GM19240 (cell line): Measurements from ENCODE around the gene USP37.
"Not testable (repeated sequence)": the region's sequence is repeated elsewhere in the genome, so short reads cannot be mapped to it uniquely, and the experiment has no call there.

Experiments
- DNase-seq: peaks from one replicate; pipeline ENCODE4 v3.0.0; 2011; ENCODE audit warnings: low spot score; ENCODE audit not compliant: insufficient read length

The USP37 gene

DNA sequence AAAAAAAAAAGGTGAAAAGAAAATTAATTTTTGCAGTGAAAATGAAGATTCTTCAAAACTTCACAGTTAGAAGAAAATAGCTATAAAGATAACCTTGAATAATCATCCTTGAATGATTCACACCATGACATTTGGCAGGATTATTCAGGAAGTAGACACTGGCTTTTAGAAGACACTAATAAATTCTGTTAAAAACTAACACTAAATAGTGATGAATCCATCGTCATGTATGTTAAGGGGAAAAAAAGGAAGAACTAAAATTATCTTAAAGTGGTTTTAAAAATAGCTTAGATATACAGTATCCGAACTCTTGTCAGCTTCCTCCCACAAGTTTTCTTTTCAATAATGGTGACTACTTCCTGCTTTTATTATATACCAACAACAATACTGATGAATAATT, 10.2 kb downstream of the USP37 start:
- no peak for DNase-seq

DNA sequence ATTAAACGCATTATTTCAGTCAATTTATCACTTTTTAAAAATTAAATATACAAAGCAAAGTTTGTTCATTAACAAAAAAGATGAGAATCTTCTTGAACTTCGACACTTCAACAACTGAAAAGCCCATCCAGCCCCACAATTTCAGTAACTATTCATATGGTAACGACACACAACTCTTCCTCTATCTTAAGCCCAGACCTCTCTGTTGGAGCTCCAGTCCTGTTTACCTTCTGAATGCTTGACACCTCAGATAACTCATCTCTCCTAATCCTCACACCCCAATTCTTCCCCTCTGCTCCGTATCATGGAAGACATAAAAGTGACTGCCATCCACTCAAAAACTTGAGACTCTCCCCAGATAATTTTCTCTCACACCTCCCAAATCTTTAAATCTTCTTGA, 12.6 kb downstream of the USP37 start:
- no peak for DNase-seq

DNA sequence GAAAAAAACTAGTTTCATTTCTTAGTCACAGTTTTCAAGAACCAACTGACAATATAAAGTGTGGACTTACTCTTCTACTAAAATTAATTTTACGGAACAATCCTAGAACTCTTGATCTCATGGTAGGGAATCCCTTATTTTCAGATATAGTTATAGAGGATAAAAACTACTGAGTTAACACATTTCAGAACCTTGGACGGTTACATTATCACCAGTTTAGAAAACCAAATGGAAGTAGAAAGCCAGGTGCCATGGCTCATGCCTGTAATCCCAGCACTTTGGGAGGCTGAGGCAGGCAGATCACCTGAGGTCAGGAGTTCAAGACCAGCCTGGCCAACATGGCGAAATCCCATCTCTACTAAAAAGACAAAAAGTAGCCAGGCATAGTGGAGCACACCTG, 13.9 kb downstream of the USP37 start:
- DNase-seq: not testable (repeated sequence)

DNA sequence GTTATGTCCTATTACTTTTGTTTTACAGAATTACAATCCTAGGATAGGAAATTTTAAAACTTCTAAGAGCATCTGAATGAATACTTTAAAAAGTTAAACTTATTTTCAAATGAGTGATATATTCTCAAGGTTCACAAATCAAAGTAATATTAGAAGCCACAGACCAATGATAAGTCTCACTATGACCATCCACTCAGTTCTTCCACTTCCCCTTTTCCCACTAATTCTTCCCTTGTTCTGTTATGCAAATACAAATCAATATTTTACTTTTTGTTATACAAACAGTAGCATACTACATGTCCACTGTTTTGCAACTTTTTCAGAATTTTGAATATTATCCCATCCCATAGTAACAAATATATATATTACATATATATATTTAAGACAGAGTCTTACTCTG, 20.2 kb downstream of the USP37 start:
- DNase-seq: no peak

DNA sequence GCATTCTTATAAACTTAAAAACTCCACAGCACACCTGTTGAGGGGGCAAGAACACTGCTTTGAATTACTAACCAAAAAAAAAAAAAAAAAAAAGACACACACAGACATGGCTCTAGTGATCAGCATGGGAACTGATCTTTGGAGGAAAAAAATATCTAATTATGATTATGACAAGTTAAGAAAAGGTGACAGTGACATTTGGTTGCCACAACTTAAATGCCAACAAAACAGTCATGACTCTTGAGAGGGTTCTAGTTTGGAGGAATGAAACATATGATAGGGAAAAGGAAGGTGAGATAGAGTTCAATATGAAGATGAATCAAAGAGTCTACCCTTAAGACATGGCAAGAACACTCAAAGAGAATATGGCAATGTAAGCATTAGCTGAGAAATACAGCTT, 20.6 kb downstream of the USP37 start:
- DNase-seq: no peak

DNA sequence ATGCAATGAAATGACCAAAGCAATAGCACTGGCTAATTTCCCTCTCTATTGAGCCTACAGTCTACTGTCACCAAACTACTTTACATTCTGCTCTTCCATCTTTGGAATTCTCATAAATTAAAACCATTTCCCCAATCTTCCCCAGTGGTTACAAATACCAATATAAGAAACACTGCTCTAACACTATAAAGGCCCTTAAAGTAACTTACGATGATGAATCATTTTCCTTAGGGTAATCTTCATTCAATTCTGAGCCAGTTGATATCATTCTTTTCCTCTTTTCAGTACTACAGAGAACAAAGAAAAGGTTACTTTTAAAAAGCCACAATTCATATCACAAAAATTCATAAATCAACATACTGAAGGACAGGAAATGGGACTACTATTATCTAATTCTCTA, 22.1 kb downstream of the USP37 start:
- no peak for DNase-seq

DNA sequence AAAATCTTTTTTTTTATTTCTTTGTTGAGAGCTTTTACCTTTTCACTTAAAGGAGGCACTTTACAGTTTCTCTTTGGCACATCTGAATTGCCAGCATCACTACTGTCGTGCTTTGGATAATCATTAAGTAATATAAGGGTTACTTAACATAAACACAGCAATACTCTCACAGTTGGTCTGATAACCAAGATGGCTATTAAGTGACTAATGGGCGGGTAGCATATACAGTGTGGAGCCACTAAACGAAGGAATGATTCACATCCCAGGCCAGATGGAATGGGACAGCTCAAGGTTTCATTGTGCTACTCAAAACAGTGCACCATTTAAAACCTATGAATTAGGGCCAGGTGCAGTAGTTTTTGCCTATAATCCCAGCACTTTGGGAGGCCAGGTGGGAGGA, 28.1 kb downstream of the USP37 start:
- no peak for DNase-seq

DNA sequence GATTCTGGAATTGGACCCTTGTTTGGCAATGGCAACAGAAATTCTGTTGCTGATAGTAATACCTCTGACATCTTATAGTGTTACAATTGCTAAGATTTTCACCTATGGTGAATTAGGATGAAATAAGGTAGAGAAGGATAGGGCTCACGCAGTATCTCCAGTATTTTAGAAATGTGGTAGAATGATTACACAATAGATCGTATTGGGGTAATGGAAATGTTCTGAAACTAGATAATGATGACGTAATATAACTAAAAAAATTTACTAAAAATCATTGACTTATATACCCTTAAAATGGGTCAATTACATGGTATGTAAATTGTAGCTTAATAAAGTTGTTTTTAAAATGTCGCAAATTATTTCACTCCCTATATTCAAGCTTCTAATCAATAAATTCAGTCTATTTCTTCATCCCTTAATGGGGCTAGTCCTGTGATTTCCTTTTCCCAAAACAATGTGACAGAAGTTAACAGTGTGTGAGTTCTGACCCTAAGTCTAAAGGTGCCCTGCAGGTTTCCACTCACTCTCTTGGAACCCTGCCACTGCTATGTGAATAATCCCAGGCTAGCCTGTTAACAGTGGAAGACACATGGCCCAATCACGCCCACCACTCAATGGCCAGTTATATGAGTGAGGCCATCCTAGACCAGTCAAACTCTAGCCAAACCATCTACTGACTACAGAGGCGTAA, 31.2 kb downstream of the USP37 start:
- DNase-seq: no peak

DNA sequence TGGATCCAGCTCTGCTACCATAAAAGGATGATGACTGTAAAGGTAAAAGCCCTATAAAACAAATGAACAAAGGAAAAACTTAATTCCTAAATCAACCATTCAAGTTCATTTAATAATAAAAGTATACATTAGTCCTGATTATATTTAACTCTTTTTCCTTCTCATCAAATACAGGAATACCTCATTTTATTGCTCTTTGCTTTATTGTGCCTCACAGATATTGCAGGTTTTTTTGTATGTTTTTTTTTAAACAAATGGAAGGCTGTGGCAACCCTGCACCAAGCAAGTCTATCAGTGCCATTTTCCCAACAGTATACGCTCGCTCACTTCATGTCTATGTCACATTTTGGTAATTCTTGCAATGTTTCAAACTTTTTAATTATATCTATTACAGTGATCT, 38.2 kb downstream of the USP37 start:
- no peak for DNase-seq

DNA sequence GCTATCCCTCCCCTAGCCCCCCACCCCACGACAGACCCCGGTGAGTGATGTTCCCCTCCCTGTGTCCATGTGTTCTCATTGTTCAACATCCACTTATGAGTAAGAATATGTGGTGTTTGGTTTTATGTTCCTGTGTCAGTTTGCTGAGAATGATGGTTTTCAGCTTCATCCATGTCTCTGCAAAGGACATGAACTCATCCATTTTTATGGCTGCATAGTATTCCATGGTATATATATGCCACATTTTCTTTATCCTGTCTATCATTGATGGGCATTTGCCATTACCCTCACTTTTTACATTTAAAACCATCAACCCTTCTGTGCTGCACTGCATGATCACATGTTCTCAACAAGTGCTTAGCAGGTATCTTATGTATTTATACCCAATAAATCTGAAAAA, 39.7 kb downstream of the USP37 start:
- DNase-seq: not testable (repeated sequence)

DNA sequence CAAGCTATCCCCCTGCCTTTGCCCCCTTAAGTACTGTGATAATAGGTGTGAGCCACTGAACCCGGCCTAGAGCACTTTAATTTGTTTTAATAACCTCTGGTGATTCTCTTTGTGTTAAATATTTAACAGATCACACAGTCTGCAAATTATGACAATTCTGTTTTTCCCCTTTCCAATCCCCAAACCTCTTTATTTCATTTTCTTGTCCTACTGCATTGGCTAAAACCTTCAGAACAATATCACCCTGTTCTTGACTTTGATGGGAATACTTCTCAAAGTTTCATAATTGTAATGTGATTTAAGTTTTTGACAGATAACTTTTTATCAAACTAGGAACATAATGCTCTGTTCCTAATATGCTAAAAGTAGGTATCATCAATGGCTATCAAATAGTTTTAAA, 44.5 kb downstream of the USP37 start:
- no peak for DNase-seq

DNA sequence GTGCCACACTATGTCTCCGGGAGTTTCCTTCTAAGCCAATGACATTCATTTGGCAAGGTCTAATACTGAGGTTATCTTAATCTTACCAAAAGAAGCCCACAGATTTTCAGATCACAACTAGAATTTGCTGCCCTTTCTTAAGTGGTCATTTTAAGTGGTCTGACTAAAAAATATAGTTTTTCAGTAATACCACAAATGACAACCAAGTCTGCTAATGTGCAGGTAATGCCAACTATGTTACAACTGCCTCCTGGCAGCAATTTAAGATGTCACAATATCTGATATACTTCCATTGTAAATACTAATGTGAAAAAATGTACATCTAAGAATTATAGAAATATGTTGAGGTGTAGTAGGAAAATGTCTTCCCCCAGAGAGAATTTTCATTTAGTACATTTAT, 49.3 kb downstream of the USP37 start:
- no peak for DNase-seq

DNA sequence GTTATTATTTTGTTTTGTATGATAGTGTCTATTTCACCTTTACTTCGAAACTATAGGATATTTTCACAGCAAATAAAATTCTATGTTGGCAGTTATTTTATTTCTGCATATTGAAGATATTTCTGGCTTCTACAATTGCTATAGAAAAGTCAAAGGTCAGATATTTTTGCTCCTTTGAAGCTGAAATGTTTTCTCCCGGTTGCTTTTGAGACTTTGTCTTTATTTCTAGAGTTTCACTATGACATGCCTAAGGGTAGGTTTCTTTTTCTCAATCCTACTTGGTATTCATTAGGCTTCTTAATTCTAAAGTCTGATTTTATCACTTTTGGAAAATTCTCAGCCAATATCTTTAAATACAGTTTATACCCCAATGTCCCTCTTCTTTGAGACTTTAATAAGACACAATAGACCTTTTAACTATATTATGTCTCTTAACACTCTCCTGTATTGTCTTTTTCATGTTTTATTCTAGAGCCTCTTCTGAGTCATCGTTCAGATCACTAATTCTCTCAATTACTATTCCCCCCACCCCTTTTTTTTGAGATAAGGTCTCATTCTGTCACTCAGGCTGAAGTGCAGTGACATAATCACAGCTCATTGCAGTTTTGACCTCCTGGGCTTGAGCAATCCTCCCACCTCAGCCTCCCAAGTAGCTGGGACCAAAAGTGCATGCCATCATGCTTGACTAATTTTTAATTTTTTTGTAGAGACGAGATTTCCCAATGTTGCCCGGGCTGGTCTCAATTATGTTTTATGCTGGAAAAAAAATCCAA, 50.5 kb downstream of the USP37 start:
- no peak for DNase-seq

DNA sequence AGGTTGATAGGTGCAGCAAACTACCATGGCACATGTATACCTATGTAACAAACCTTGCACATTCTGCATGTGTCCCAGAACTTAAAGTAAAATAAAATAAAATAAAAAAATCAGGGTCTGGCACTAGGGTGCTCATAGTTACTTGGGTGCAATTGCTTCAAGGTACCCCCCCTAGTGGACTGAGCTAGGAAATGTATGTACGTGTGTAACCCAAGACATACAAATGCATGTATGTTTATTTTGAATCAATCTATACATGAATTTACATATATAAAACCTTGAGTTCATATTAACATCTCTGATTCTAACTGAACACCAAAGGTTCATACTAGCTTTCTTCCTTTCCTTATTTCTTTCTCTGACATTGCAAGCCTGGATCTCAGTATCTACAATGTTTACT, 51.5 kb downstream of the USP37 start:
- no peak for DNase-seq

DNA sequence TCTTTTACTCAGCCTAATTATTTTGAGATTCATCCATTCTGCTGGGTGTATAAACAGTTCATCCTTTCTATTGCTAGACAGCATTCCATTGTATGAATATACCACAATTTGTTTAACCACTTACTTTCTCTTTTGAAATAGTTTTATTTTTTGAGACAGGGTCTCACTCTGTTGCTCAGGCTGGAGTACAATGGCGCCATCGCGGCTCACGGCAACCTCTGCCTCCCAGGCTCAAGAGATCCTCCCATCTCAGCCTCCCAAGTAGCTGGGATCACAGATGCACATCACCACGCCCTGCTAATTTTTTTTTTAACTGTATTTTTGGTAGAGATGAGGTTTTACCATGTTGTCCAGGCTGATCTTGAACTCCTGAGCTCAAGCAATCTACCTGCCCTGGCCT, 54.5 kb downstream of the USP37 start:
- no peak for DNase-seq

DNA sequence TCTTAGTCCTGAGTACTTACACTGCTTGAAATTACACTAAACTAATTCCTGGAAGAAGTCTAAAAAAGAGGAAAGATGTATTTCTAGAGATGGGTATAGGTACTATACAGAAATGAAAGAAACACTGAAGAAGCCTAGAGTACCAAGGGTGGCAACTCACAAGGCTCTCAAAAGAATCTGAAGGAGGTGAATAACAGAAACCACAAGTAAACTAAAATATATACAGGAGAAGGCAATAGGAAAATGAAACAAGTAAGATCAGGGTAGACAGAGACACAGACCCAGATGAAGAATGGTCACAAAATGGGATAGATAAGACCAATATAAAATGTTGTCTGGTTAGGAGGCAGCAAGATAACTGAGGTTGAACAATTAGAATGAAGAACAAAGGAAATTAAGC, 59.9 kb downstream of the USP37 start:
- DNase-seq: no peak

DNA sequence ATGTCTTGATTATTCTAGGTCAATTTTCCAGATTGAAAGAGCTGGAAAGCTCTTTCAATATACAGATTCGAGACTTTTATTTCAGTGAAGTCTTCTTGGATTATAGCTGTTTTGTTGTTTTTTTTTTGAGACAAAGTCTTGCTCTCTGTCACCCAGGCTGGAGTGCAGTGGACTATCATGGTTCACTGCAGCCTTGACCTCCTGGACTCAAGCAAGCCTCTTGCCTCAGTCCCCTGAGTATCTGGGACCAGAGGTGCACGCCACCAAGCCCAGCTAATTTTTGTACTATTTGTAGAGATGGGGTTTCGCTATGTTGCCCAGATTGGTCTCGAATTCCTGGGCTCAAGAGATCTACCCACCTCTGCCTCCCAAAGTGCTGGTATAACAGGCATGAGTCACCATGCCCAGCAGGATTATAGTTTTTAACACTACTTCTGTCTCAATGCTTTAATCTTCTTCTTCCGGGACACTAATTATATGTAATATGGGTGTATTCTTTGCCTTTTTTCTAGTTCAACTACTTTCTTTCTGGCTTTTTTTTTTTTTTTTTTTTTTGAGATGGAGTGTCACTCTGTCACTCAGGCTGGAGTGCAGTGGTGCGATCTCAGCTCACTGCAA, 62.3 kb downstream of the USP37 start:
- DNase-seq: no peak

DNA sequence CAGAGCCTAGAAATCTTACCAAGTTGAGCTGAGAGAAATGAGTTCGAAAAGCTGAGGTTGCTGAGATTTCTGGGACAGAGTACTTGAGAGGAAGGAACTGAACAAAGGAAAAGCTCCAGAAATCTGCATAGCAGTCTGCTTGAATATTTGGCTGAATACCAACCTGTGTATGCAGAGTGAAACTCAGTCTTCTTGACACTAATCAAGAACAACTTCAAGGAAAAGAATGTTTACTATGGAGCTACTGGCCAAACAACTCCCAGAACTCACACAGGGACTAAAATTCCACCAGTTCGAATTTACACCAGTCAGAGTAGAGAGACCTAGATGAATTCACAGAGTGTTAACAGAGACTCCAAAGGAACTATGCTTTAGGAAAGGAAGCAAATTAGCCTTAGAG, 66.5 kb downstream of the USP37 start:
- no peak for DNase-seq

DNA sequence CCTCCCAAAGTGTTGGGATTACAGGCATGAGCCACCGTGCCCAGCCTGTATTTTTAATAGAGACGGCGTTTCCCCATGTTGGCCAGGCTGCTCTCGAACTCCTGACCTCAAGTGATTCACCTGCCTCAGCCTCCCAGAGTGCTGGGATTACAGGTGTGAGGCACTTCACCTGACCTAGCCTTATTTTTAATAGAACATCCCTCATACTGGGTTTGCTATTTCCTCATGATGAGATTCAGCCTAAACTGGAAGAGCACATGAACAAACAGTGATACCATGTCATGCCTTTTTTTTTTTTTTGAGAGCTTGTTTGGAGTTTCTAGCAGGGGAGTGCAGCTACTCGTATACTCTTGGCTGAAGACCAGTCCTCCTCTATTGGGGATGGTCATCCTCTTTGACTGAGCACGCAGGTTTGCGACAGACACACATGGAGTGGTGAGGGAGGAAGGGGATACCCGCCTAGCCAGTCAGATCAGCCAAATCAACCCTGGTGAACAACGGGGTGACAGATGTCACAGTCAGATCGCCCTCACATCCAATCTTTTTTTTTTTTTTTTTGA, 67.6 kb downstream of the USP37 start:
- no peak for DNase-seq

DNA sequence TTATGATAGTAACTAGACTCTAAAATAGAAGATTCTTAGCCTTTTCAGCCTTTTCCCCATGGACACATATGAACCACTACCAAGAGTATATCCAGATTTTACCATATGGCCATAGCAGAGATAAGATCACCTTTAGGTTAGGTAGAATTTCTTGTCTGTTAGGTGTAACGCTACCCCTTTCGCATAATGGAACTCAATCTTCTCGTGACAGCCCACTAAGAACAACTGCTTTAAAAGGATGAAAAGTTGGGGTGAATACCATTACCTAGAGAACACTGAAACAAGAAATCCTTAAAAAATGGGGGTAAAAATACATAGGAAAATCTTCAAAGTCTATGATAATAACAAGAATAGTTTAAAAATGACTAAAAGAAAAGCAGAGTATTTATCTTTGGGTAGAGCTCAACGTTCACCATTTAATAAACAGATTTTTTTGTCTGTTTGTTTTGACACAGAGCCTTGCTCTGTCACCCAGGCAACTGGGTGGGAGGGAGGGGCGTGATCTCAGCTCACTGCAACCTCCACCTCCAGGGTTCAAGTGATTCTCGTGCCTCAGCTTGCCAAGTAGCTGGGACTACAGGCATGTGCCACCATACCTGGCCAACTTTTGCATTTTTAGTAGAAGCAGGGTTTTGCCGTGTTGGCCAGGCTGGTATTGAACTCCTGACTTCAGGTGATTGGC, 82.0 kb downstream of the USP37 start:
- DNase-seq: no peak

DNA sequence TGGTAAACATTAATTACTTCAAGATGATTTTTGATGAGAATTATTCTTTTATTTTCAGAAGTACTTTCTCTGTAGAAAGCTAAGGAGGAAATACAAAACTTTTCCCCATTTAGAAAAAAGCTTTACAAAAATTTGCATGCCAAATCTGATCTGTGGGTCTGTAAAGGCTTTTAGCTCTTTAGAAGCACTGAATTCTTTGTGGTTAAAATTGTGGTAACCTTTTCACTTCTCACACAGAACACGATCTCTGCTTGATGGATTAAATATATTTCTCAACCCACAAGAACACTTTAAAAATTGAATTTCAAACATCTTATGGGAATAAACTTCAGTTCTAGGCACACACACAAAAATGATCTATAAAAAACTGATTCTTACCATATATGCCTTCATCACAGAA, 85.5 kb downstream of the USP37 start:
- no peak for DNase-seq

DNA sequence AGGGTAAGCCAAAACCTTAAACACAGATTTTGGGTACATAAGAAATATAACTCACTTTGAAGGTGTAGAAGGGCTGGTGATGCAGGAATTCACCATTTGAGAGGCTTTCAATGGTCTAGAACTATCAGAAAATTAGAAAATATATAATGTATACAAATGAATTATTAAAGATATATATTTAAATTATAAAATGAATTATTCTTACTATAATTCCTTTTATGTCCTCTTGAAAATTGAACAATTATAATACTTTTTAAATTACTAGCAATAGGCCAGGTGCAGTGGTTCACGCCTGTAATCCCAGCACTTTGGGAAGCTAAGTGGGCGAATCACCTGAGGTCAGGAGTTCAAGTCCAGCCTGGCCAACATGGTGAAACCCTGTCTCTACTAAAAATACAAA, 88.6 kb downstream of the USP37 start:
- no peak for DNase-seq
